SK-N-SH (cell line): ENCODE results near the gene RNF227. TPM values are rescaled to one million over a fixed set of nuclear protein-coding genes. Genes with fewer than 3 reads are reported as not detected.

Experiments used
- CTCF ChIA-PET: fragments of 300-600, 350-600 bp; formaldehyde crosslinking; extraction: SDS; loops from one replicate; lab custom pipeline; 2021; lab: Yijun Ruan, JAX
- POLR2A ChIA-PET: fragments of 350-600 bp; sonication (Branson Sonifier 250); formaldehyde crosslinking; extraction: SDS; loops from one replicate; lab custom pipeline; 2020; ENCODE audit warnings: antibody characterized with exemption, inconsistent platforms; lab: Yijun Ruan, JAX
- DNase-seq: peaks from one replicate; pipeline ENCODE4 v3.0.0; 2012
- H2AFZ ChIP-seq: fragments of 200-600 bp; sonication (generic); 2 replicates; pipeline ENCODE4 v1.8.1; 2016; ENCODE audit warnings: antibody characterized with exemption, mild to moderate bottlenecking, low read depth
- H3F3A ChIP-seq: fragments of 200-600 bp; sonication (generic); replicated peaks from 2 replicates; pipeline ENCODE3; 2016; ENCODE audit warnings: antibody characterized with exemption, mild to moderate bottlenecking; ENCODE audit not compliant: insufficient read depth
- H3K27ac ChIP-seq, 2 experiments: fragments of 200-500 bp in 1 of 2; fragments of 200-600 bp in 1 of 2; sonication (Bioruptor generic) in 1 of 2; sonication (generic), shearing (Covaris generic) in 1 of 2; 2 replicates each; pipeline versions ENCODE4 v1.5.1 to v1.6.1; 2014 to 2016; ENCODE audit warnings: low read depth in 2 of 2, inconsistent platforms in 1 of 2, low read length in 1 of 2, mild to moderate bottlenecking in 1 of 2, mixed read lengths in 1 of 2
- H3K27me3 ChIP-seq: fragments of 200-600 bp; sonication (generic), shearing (Covaris generic); 2 replicates; pipeline ENCODE4 v1.6.1; 2016; ENCODE audit warnings: mixed run types; ENCODE audit not compliant: insufficient read depth
- H3K36me3 ChIP-seq, 2 experiments: fragments of 200-500 bp in 1 of 2; fragments of 200-600 bp in 1 of 2; sonication (Bioruptor generic) in 1 of 2; sonication (generic) in 1 of 2; replicated peaks in 1 of 2; 2 replicates each; pipeline versions ENCODE3 to v1.5.1; 2014 to 2016; ENCODE audit warnings: low read length in 1 of 2, mild to moderate bottlenecking in 1 of 2; ENCODE audit not compliant: insufficient read depth in 2 of 2, control insufficient read depth in 1 of 2
- H3K4me1 ChIP-seq, 2 experiments: fragments of 200-500 bp in 1 of 2; fragments of 200-600 bp in 1 of 2; sonication (Bioruptor generic) in 1 of 2; sonication (generic), shearing (Covaris generic) in 1 of 2; 2 replicates each; pipeline versions ENCODE4 v1.5.1 to v1.6.1; 2014 to 2016; ENCODE audit warnings: low read depth in 1 of 2, low read length in 1 of 2, mixed run types in 1 of 2; ENCODE audit not compliant: insufficient read depth in 2 of 2, control insufficient read depth in 1 of 2
- H3K4me2 ChIP-seq: fragments of 200-600 bp; sonication (generic), shearing (Covaris generic); 2 replicates; pipeline ENCODE4 v1.6.1; 2017; ENCODE audit warnings: mixed run types
- H3K4me3 ChIP-seq, 2 experiments: fragments of 200-500 bp in 1 of 2; fragments of 200-600 bp in 1 of 2; sonication (Bioruptor generic) in 1 of 2; sonication (generic), shearing (Covaris generic) in 1 of 2; 2 replicates each; pipeline versions ENCODE4 v1.5.1 to v1.8.1; 2014 to 2016; ENCODE audit warnings: low read depth in 2 of 2, inconsistent platforms in 1 of 2, low read length in 1 of 2, mild to moderate bottlenecking in 1 of 2, mixed read lengths in 1 of 2, moderate library complexity in 1 of 2
- H3K79me2 ChIP-seq: fragments of 200-600 bp; sonication (generic); 2 replicates; pipeline ENCODE4 v1.8.1; 2017; ENCODE audit warnings: mild to moderate bottlenecking; ENCODE audit not compliant: insufficient read depth
- H3K9ac ChIP-seq: fragments of 200-600 bp; sonication (generic); 2 replicates; pipeline ENCODE4 v1.6.1; 2017; ENCODE audit warnings: mixed run types
- H3K9me2 ChIP-seq: fragments of 200-600 bp; sonication (generic); 2 replicates; pipeline ENCODE4 v1.6.1; 2017; ENCODE audit warnings: mixed run types
- H3K9me3 ChIP-seq: fragments of 200-600 bp; sonication (generic); 2 replicates; pipeline ENCODE4 v1.6.1; 2017; ENCODE audit warnings: mixed run types, mild to moderate bottlenecking, moderate library complexity
- H4K20me1 ChIP-seq: fragments of 200-600 bp; sonication (generic); 2 replicates; pipeline ENCODE4 v1.6.1; 2017; ENCODE audit warnings: mild to moderate bottlenecking, mixed run types; ENCODE audit not compliant: insufficient read depth
- CHD2 ChIP-seq: fragments of 150-350 bp; IDR thresholded peaks from 2 replicates; pipeline ENCODE4 v1.6.1; 2018; ENCODE audit warnings: low read length; ENCODE audit not compliant: partially characterized antibody
- ELF1 ChIP-seq: IDR thresholded peaks from 2 replicates; pipeline ENCODE4 v1.4.0; 2012
- EP300 ChIP-seq, 2 experiments: IDR thresholded peaks; 2 replicates each; pipeline versions ENCODE4 v1.4.0 to v1.6.1; 2012; ENCODE audit warnings: borderline replicate concordance in 1 of 2, low read depth in 1 of 2, low read length in 1 of 2
- EZH2phosphoT487 ChIP-seq: fragments of 200-600 bp; sonication (generic); IDR thresholded peaks from 2 replicates; pipeline ENCODE4 v1.6.1; 2017; ENCODE audit warnings: low read depth, mixed run types, mild to moderate bottlenecking, antibody characterized with exemption, moderate library complexity, borderline replicate concordance
- GABPA ChIP-seq: IDR thresholded peaks from 2 replicates; pipeline ENCODE4 v1.4.0; 2012; ENCODE audit warnings: low read depth, mild to moderate bottlenecking
- IRF3 ChIP-seq: fragments of 150-350 bp; IDR thresholded peaks from 2 replicates; pipeline ENCODE4 v1.6.1; 2016; ENCODE audit warnings: mild to moderate bottlenecking, low read depth, low read length
- MEF2A ChIP-seq: IDR thresholded peaks from 2 replicates; pipeline ENCODE4 v1.4.0; 2012; ENCODE audit warnings: low read depth, borderline replicate concordance
- RAD21 ChIP-seq: IDR thresholded peaks from 2 replicates; pipeline ENCODE4 v1.6.1; 2012; ENCODE audit warnings: mild to moderate bottlenecking, low read length
- RCOR1 ChIP-seq: fragments of 150-350 bp; IDR thresholded peaks from 2 replicates; pipeline ENCODE4 v1.6.1; 2017; ENCODE audit warnings: antibody characterized with exemption, low read length
- RFX5 ChIP-seq: IDR thresholded peaks from 2 replicates; pipeline ENCODE4 v1.6.1; 2012; ENCODE audit warnings: mild to moderate bottlenecking, improper control_type of control experiment, low read length
- SIN3A ChIP-seq: IDR thresholded peaks from 2 replicates; pipeline ENCODE4 v1.6.1; 2012; ENCODE audit warnings: low read depth, mild to moderate bottlenecking, low read length, moderate library complexity, borderline replicate concordance
- TCF12 ChIP-seq: IDR thresholded peaks from 2 replicates; pipeline ENCODE4 v1.4.0; 2012
- ZBTB33 ChIP-seq: IDR thresholded peaks from 2 replicates; pipeline ENCODE4 v1.4.0; 2012; ENCODE audit warnings: low read depth, borderline replicate concordance
- WGBS: methylation state at CpG from one replicate; pipeline ENCODE4 v1.1.6; 2017; ENCODE audit warnings: low lambda C conversion rate; 5-methylcytosine and 5-hydroxymethylcytosine counted together
- polyA plus RNA-seq, 3 experiments: library from polyadenylated mRNA; depleted of rRNA; stranded (reverse); fragments of >200 nt; gene quantifications; 2 replicates each; pipeline ENCODE4 v1.2.3, GENCODE V29; 2012
- TF ChIP-seq, protein P1 (sequence below): IDR thresholded peaks from 2 replicates; pipeline ENCODE4 v1.4.0; 2012; ENCODE audit warnings: low read depth, borderline replicate concordance
- TF ChIP-seq, protein P2 (sequence below): fragments of 150-350 bp; IDR thresholded peaks from 2 replicates; pipeline ENCODE4 v1.6.1; 2017; ENCODE audit warnings: antibody characterized with exemption, low read length, low read depth, borderline replicate concordance

Gene RNF227
- polyA plus RNA-seq, 1 of the 3 experiments (the other 2 are of a cell fraction): 7.4 TPM

- Histone ChIP-seq H3K4me2 (no peak overlapping the region), H3K4me3 (no peak overlapping the region), H3K9me2 (no peaks in the 10 kb centered on the region), H3F3A (peaks cover 22% of the 10 kb centered on the region), H3K27ac (peak overlapping the region in 1 of 2 experiments; percentile 100; a peak in 3 of 4 replicates), H3K9me3 (no peaks in the 10 kb centered on the region), H3K9ac (no peak overlapping the region), H3K79me2 (peaks cover 1% of the 10 kb centered on the region), H3K4me1 (peaks cover 13 to 39% of the 10 kb centered on the region in 2 experiments), H2AFZ (no peak overlapping the region), H3K27me3 (no peaks in the 10 kb centered on the region), H4K20me1 (no peaks in the 10 kb centered on the region), H3K36me3 (peaks cover 22 to 44% of the 10 kb centered on the region in 2 experiments)
- POLR2A ChIA-PET: no interaction called here
- WGBS: 79% methylated on average over 3 of the region's 3 CpGs
- CTCF ChIA-PET: interaction anchor here (1.4 to 1.9 kb wide), 2 partner anchors 18 to 102 kb away, joined by 3 to 6 read pairs; no protein-coding TSS in a partner anchor
- TF ChIP-seq, protein P1, sequence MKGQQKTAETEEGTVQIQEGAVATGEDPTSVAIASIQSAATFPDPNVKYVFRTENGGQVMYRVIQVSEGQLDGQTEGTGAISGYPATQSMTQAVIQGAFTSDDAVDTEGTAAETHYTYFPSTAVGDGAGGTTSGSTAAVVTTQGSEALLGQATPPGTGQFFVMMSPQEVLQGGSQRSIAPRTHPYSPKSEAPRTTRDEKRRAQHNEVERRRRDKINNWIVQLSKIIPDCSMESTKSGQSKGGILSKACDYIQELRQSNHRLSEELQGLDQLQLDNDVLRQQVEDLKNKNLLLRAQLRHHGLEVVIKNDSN: no peak
- TF ChIP-seq ELF1 (no peak), CHD2 (no peak), EP300 (IDR thresholded peaks at IDR 0.05; ENCODE audit: borderline replicate concordance in 1 of 2, low read depth in 1 of 2, low read length in 1 of 2) (no peak), SIN3A (no peak)
- TF ChIP-seq, protein P2, sequence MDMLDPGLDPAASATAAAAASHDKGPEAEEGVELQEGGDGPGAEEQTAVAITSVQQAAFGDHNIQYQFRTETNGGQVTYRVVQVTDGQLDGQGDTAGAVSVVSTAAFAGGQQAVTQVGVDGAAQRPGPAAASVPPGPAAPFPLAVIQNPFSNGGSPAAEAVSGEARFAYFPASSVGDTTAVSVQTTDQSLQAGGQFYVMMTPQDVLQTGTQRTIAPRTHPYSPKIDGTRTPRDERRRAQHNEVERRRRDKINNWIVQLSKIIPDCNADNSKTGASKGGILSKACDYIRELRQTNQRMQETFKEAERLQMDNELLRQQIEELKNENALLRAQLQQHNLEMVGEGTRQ: no peak
- DNase-seq: no peak
These were observed 35.8 kb downstream of the RNF227 start for GRCh38 chr17:7880076-7880868.

- Histone ChIP-seq H3K36me3 (peaks cover 22 to 54% of the 10 kb centered on the region in 2 experiments), H3K27ac (no peak overlapping the region), H3F3A (peaks cover 14% of the 10 kb centered on the region), H3K79me2 (no peaks in the 10 kb centered on the region), H3K27me3 (no peaks in the 10 kb centered on the region), H3K4me3 (no peak overlapping the region), H4K20me1 (no peaks in the 10 kb centered on the region), H3K9ac (no peak overlapping the region), H3K9me2 (no peaks in the 10 kb centered on the region), H3K4me2 (no peak overlapping the region), H3K4me1 (peaks cover 7 to 34% of the 10 kb centered on the region in 2 experiments), H2AFZ (no peak overlapping the region), H3K9me3 (no peaks in the 10 kb centered on the region)
- ChIA-PET CTCF (interaction anchor here (1.0 kb wide), 1 partner anchor 16 kb away, joined by 4 read pairs; no protein-coding TSS in a partner anchor), POLR2A (no interaction called here)
- TF ChIP-seq ELF1: no peak
- TF ChIP-seq RFX5: no peak
- no peak for TF ChIP-seq RAD21
- TF ChIP-seq ZBTB33: no peak
- no peak for TF ChIP-seq MEF2A
- TF ChIP-seq GABPA: no peak
- TF ChIP-seq TCF12: no peak
- no peak for TF ChIP-seq EZH2phosphoT487
- TF ChIP-seq, protein P1: no peak
- no peak for TF ChIP-seq EP300 (IDR thresholded peaks at IDR 0.05; ENCODE audit: borderline replicate concordance in 1 of 2, low read depth in 1 of 2, low read length in 1 of 2)
- no peak for TF ChIP-seq RCOR1
- no peak for TF ChIP-seq IRF3
- 88% methylated on average over 7 of the region's 7 CpGs for whole genome bisulfite sequencing
- DNase-seq: no peak
These were observed 37.9 kb downstream of the RNF227 start for GRCh38 chr17:7878234-7878633.
